ENCODE results near the gene SHROOM3.

DNA sequence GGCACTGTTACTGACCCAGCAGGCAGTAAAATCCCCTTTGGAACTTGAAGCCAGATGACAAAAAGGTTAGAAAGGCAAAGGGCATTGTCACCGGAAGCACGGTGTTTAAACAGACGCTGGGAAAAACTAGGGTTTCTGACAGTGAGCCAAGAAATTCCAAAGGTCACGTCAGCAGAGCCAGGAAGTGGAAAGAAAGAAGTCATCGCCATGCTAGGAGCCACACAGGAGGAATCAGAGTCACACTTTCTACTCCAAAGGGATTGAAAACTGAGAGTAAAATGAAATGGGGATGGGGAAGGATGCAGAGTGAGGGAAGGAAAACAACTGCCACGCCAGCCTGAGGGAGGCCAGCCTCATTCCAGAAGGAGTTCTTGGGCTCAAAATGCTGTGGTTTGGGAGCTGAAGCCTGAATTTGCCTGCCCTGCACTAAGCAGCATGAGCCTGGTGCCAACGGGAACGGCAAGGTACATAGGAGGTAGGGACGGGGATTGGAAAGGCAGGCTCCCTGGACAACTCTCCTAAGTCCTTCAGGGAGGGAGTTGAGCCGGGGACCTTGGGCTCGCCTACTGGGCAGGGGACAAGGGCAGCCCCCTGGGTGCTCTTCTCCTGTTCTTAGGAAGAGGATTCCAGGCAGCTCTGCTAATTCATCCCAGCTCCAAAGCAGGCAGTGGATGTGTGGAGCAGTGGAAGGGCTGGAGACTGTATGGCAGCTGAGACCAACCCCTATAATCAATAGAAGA, 396.1 kb downstream of the SHROOM3 start:
- TF ChIP-seq POLR2AphosphoS5 (IDR thresholded peaks at IDR 0.05; ENCODE audit: low read depth) (no peak), EZH2 (IDR thresholded peaks at IDR 0.05; ENCODE audit: low read depth, unreplicated experiment) (no peak), EZH2phosphoT487 (IDR thresholded peaks at IDR 0.05; ENCODE audit: unreplicated experiment) (no peak), CREB1 (CRISPR knock-in tag; IDR thresholded peaks at IDR 0.05; ENCODE audit: low read depth) (no peak), JUNB (IDR thresholded peaks at IDR 0.05; ENCODE audit: unreplicated experiment) (no peak), STAT1 (IDR thresholded peaks at IDR 0.05; ENCODE audit: unreplicated experiment) (no peak)
- TF ChIP-seq, protein P1, sequence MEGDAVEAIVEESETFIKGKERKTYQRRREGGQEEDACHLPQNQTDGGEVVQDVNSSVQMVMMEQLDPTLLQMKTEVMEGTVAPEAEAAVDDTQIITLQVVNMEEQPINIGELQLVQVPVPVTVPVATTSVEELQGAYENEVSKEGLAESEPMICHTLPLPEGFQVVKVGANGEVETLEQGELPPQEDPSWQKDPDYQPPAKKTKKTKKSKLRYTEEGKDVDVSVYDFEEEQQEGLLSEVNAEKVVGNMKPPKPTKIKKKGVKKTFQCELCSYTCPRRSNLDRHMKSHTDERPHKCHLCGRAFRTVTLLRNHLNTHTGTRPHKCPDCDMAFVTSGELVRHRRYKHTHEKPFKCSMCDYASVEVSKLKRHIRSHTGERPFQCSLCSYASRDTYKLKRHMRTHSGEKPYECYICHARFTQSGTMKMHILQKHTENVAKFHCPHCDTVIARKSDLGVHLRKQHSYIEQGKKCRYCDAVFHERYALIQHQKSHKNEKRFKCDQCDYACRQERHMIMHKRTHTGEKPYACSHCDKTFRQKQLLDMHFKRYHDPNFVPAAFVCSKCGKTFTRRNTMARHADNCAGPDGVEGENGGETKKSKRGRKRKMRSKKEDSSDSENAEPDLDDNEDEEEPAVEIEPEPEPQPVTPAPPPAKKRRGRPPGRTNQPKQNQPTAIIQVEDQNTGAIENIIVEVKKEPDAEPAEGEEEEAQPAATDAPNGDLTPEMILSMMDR (conservative IDR thresholded peaks at IDR 0.05; ENCODE audit: low read depth in 2 of 2): no peak
- TF ChIP-seq, protein P2, sequence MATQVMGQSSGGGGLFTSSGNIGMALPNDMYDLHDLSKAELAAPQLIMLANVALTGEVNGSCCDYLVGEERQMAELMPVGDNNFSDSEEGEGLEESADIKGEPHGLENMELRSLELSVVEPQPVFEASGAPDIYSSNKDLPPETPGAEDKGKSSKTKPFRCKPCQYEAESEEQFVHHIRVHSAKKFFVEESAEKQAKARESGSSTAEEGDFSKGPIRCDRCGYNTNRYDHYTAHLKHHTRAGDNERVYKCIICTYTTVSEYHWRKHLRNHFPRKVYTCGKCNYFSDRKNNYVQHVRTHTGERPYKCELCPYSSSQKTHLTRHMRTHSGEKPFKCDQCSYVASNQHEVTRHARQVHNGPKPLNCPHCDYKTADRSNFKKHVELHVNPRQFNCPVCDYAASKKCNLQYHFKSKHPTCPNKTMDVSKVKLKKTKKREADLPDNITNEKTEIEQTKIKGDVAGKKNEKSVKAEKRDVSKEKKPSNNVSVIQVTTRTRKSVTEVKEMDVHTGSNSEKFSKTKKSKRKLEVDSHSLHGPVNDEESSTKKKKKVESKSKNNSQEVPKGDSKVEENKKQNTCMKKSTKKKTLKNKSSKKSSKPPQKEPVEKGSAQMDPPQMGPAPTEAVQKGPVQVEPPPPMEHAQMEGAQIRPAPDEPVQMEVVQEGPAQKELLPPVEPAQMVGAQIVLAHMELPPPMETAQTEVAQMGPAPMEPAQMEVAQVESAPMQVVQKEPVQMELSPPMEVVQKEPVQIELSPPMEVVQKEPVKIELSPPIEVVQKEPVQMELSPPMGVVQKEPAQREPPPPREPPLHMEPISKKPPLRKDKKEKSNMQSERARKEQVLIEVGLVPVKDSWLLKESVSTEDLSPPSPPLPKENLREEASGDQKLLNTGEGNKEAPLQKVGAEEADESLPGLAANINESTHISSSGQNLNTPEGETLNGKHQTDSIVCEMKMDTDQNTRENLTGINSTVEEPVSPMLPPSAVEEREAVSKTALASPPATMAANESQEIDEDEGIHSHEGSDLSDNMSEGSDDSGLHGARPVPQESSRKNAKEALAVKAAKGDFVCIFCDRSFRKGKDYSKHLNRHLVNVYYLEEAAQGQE (IDR thresholded peaks at IDR 0.05; ENCODE audit: unreplicated experiment): no peak
- TF ChIP-seq, protein P3, sequence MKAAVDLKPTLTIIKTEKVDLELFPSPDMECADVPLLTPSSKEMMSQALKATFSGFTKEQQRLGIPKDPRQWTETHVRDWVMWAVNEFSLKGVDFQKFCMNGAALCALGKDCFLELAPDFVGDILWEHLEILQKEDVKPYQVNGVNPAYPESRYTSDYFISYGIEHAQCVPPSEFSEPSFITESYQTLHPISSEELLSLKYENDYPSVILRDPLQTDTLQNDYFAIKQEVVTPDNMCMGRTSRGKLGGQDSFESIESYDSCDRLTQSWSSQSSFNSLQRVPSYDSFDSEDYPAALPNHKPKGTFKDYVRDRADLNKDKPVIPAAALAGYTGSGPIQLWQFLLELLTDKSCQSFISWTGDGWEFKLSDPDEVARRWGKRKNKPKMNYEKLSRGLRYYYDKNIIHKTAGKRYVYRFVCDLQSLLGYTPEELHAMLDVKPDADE (IDR thresholded peaks at IDR 0.05): no peak

Measured in GM23338 (cell line).